NK-92 (cell line): ENCODE measurements around the gene GCNA.
"Not testable (repeated sequence)": the region's sequence is repeated elsewhere in the genome, so short reads cannot be mapped to it uniquely, and the experiment has no call there.

Source experiments
- DNase-seq: peaks from one replicate; lab custom pipeline; 2025; ENCODE audit not compliant: unreplicated experiment; lab: John Stamatoyannopoulos, UW

GCNA gene

DNA sequence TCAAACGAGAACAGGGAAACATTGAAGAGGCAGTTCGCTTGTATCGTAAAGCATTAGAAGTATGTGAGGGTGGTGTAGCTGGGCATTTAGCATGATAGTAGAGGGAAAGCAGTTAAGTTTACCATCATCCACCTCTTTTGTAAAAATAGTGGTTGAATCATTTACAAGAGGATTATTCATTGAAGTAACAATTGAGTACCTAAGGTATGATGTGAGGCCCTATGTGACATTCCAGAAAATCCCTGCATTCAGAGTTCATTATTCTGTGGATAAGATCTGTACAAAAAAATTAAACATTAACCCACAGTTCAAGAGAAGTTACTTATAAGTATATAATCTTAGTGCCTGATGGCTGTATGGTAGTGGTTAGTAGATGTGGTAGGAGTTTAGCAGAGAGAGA, 22.2 kb upstream of the GCNA start:
- DNase-seq, result no peak

DNA sequence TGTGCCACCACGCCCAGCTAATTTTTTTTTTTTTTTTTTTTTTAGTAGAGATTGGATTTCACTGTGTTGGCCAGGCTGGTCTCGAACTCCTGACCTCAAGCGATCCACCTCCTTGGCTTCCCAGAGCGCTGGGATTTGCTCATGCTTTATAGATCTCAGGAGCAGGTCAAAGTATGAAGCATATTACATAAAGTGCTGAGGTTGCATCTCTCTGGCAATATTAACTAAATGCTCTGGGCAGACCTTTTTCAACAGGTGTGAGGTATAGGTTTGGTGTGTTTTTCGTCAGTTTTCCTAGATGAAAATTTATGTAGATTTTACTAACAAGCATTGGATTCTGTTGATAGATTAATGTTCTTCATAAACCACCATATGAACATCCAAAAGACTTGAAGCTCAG, 19.3 kb upstream of the GCNA start:
- DNase-seq, result no peak

DNA sequence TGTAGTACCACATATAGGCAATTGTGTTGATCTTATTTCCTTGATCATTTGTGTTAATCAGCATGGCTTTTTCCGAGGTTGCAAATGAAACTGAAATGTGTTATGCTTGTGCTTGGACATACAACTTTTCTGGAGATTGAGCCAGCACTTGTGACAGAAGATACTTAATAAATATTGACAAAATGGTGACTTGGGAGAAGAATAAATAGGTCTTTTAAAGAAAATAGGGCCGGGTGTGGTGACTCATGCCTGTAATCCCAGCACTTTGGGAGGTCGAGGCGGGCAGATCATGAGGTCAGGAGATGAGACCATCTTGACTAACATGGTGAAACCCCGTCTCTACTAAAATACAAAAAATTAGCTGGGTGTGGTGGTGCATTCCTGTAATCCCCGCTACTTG, 18.5 kb upstream of the GCNA start:
- DNase-seq, result not testable (repeated sequence)

DNA sequence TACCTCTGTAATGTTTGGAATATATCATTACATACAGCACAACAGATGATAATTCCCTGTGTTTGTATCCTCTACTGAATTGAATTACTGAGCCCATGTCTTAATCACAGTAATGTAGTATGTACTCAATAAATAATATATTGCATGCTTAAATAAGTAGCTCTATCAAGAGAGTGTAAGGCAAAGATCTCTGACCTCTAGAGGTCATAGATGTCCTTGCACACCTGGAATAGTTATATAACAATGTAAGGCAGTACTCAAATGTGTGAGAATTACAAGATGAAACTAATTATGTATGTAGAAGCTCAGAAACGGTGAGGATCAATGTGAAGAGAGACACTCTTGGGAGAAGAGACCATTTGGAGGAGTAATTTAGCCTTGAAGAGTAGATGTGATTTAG, 14.3 kb upstream of the GCNA start:
- no peak for DNase-seq

DNA sequence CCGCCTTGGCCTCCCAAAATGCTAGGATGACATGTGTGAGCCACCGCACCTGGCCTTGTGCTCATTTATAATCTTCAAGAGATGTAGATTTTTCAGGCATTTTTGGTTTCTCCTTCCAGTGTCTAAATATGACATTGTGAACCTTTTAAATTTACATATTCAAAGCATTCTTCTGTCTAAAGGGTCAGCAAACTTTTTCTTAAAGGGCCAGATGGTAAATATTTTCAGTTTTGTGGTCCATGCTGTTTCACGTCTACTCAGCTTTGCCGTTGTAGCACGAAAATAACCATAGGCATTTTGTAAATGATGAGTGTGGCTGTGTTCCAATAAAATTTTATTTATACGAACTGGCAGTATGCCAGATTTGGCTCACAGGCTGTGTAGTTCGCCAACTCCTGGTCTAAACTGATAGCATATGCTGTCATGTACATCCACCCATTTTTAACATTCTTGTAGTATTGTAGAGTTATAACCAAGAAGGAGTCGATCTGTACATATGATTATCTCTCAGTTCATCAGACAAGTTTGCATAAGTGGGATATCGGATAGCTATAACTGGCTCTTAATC, 12.7 kb upstream of the GCNA start:
- no peak for DNase-seq

DNA sequence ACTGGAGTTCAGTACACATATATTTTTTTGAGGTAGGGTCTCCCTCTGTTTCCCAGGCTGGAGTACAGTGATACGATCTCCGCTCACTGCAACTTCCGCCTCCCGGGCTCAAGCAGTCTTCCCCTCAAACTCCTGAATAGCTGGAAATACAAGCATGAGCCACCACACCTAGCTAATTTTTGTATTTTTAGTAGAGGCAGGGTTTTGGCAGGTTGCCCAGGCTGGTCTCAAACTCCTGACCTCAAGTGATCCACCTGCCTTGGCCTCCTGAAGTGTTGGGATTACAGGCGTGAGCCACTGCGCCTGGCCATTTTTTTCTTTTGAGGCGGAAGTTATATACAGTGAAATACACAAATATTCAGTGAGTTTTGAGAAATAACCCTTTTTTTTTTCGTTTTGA, 6.8 kb upstream of the GCNA start:
- not testable (repeated sequence) for DNase-seq

DNA sequence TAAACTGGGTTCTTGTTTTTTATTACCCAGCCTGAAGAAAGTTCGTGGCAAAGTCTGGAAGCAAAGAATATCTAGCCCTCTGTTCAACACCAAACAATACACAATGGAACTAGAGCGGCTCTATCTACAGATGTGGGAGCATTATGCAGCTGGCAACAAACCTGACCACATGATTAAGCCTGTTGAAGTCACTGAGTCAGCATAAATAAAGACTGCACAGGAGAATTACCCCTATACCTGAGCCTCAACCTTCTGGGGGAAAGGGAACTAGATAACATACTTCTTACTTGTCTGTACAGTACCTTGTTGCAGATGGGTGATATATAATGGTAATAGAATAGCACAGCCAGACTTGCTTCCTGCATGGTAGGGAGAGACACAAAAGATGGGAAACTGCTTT, 4.6 kb upstream of the GCNA start:
- DNase-seq, result no peak

DNA sequence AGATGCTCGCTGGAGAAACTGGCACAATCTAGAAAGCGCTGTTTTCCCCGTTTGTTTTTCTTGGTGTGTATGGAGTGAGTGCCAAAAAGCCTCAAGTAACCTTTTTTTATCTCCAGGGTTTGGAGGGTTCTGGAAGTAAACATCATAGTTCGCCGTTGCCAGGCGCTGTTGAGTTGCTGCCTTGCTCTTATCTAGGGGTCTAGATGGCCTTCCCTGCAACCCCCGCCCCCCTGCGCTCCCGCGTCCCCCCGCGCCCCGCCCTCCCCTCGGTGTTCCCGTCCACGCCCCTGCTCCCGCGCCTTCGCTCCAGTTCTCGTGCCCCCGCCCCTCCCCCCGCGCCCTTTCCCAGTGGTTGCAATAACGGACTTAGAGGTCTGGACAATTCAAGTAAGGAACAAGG, 555 bp upstream of the GCNA start:
- no peak for DNase-seq

DNA sequence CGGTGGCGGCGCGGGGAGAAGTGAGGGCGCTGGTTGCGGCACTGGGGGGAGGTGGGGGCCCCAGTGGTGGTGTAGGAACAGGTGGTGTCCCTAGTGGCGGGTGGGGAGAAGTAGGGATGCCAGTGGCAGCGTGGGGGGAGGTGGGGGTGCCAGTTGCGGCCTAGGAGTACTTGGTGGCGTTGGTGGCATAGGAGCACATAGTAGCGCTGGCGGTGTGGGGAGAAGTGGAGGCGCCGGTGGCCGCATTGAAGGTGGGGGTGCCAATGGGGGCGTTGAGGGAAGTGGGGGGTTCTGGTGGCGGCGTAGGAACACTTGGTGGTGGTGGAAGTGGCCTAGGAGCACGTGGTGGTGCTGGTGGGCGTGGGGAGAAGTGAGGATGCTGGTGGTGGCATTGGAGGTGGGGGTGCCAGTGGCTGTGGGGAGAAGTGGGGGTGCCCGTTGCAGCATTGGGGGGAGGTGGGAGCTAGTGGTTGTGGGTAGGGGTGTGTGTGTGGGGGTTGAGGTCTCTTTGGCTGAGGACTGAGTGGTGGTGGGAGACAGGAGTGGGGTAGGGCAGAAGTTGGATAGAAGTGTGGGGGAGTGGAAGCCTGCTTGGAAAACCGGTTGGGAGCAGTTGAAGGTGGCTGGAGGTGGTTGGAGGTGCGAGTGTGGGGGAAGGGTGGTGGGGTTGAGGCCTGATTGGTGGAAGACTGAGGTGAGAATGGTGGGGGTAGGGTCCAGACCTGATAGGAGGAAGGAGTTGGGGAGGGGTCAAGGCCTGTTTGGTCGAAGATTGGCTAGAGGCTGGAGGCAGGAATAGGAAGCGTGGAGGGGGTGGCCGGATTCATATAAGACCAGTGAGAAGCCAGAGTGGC, 1.1 kb downstream of the GCNA start:
- no peak for DNase-seq

DNA sequence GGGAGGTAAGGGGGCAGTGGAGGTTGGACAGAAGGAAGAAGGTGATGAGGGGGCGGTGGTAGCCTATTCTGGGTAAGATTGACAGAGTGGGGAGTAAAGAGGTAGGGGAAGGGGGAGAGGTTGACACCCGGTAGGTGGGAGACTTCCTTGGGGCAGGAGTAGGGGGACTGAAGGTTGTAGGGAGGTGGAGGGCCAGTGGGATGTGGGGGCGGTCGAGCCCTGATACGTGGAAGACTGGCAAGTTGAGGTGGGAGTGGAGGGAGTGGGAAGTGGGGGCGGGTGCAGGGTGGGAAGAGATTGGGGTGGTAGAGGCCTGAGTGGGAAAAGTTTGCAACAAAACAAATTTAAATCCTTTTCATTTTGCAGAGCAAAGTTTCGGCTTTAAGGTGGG, 1.7 kb downstream of the GCNA start:
- DNase-seq, result no peak

DNA sequence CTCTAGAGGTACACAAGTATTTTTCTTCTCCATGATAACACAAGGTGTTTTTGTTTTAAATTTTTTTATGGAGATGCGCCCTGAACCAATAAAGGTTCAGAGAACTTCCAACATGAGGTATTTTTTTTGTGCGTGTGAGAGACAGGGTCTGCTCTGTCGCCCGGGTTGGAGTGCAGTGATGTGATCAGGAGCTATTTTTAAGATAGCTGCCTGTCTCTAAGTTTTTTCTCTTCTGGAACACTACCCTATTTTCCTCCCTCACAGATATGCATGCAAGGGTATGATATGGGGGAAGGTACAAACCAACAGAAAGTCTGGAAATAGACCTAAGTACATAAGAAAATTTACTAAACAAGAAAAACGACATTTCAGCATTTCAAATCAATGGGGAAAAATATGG, 3.0 kb downstream of the GCNA start:
- no peak for DNase-seq

DNA sequence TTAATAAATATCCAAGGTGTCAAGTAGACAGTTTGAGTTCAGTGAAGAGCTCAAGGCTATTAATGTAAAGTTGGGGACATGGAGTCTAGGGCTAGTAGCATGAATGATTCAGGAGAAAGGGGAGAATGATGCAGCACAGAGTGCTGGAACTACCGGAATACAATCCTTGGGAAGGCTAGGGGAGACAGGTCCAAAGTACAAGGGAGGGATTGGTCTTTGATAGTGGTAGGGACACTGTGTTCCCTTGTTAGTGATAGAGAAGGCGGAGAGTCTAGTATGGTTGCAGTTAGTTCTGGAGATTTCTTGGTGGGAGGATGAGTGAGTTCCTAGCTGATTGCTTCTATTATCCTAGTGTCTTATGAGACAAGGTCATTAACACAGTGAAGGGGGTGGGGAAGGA, 8.7 kb downstream of the GCNA start:
- no peak for DNase-seq

DNA sequence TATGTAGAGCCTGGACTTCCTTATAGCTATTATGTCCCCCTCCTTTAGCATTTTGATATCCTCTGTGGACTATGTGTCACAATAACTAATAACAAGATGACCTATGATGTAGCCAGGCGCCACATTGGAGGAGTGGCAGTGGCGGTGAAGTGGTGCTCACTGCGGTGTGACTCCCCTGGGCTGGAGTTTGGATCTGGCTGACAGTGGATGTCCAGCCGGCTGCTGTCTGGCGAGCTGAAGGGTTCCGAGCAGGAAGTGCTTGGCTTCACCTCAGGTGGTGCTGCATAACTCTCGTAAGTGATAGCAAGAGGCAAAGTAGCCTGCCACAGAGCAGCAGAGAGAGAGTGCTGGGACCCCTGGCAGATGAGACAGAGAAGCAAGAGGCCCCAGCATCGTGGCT, 15.0 kb downstream of the GCNA start:
- DNase-seq, result not testable (repeated sequence)

DNA sequence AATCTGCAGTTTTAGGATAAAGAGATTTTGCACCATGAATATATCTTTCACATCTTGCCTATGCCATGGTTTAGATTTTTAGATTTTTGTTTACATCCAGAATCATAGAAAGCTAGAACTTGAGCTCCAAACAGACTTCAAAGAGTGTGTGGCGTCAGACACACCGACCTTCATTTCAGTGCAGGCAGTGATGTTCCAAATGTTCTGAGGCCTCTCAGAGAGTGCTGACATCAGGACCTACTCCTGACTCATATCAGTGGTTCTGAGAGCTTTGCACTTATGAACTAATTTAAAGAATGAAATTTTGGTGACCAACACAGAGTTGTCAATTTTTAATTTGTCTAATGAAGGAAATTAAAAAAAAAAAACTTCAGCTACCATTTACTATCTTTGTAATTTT, 21.7 kb downstream of the GCNA start:
- DNase-seq, result no peak

DNA sequence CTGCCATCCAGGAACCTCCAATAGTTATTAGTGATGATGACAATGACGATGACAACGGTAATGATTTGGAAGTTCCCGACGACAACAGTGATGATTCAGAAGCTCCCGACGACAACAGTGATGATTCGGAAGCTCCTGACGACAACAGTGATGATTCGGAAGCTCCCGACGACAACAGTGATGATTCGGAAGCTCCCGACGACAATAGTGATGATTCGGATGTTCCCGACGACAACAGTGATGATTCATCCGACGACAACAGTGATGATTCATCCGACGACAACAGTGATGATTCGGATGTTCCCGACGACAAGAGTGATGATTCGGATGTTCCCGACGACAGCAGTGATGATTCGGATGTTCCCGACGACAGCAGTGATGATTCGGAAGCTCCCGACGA, 25.4 kb downstream of the GCNA start:
- DNase-seq, result no peak

DNA sequence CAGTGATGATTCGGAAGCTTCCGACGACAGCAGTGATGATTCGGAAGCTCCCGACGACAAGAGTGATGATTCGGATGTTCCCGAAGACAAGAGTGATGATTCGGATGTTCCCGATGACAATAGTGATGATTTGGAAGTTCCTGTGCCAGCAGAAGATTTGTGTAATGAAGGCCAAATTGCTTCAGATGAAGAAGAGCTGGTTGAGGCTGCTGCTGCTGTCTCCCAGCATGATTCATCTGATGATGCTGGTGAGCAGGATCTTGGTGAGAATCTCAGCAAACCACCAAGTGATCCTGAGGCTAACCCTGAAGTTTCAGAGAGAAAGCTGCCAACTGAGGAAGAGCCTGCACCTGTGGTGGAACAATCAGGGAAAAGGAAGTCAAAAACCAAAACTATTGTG, 25.9 kb downstream of the GCNA start:
- no peak for DNase-seq

DNA sequence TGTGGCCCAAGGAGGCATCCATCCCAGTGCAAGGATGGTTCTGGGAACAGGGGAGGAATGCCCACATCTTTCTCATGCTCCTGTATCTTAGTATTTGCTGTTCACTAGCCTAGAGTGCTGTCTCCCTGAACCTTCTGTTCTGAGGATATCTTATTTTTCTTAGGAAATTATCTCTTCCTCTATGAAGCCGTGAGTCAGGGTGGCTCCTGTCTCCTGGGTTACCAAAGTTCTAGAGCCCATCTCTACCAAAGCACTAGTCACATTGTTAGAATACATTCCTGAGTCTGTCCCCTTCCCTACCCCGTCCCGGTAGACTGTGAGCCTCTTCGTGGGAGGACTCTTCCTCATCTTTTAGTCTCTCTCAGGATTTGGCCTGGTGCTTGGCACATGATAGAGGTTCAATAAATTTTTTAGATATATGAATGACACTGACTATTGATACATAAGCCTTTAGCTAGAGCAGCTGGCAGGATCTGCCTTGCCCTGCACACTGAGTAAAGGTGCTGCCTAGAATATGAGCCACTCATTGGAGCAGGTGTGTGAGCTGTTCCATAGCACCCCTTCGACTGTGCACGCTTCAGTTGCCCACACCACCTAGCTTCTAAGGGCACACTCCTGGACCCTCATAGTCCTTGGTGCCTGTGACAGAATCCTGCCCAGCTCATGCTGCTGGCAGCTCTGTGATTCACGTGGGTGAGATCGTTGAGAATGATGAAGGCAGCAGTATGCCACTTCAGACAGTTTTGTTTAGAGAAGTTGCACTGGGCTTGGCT, 26.7 kb downstream of the GCNA start:
- no peak for DNase-seq

DNA sequence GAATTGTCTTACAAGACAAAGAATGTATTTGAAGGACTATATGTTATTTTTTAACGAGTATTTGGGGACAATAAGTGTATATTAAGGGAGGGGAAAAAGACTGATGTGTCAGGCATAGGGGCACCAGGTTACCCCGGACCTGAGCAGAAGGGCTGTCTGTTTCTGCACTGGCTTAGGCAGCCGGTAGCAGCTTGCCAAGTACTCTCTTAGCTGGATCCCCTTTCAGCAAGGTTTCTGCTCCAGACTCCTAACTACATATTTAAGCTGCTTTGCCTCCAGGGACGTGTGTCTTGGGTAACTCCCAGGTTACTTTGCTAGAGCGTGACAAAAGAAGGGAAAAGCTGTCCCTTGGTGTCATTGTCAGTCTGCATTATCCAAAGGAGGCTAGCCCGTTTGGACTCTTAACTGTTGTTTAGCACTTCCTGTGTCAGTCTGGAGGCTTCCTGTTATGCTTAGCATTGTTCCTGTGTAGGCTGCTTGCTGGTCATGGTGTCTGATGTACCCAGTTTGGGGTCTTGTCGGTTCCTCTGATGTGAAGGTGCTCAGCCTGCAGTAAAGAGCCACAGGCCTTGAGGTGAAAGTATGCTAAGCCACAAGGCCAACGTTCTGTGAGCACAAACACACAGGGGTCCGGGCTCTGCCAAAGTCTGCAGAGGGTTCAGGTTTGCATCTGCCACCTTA, 28.4 kb downstream of the GCNA start:
- no peak for DNase-seq

DNA sequence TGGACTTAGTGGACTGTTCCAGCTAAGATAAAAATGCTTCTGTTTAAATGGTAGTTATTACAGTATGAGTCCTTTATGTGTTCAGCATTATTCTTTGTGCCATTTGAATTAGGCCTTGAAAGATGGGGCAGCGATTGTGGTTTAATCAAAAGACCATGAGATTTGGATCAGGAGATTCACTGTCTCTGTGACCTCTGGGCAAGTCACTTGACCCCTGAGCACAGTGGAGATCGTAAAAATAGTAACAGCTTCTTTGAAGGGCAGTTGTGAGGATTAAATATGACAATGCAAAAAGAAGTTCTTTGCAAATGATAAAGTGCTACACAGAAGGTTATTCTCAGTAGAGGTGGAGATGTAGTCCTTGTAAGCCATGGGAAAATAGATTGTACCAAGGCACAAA, 29.3 kb downstream of the GCNA start:
- DNase-seq, result no peak

DNA sequence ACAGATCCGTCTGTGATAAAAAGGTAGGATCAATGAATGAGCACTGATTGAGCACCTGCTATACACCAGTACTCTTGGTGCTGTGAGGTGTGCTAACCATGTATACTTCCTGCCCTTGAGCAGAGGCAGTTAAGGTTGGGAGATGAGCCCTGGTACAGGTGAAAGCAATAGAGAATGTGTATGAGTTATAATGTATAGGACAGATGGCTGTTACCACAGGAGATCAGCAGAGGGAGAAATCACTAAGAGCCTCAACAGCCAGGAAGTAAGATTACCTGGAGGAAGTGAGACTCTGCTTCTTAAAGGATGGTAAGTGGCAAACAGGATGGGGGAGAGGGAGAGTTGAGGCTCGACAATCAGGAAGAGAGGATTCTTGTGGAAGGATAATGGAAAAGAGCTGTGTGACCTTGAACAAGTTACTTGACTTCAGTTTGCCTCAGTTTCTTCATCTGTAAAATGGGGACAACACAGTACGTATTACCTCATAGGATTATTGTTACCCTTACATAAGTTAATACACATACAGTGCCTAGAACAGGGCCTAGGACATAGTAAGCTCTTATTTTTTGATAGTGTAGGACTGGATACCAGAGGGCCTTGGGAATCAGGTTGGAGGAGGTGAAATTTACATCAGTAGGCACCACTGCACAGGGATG, 31.0 kb downstream of the GCNA start:
- DNase-seq, result no peak

DNA sequence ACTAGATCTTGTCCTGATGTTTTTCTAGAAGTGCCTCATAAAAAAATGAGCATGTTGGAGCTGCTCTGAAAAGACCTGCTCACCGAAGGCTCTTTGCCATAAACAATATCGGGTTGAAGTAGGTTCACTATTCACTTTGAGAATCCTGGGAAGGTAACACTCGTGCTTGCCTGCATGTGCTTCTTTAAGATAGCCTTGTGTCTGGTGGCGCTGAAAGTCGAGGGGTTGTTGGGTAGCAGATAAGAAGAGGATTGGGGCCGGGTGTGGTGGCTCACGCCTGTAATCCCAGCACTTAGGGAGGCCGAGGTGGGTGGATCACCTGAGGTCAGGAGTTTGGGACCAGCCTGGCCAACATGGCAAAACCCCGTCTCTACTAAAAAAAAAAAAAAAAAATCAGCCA, 33.5 kb downstream of the GCNA start:
- not testable (repeated sequence) for DNase-seq
